ENCODE data around the gene GRAMD4. TPM values are rescaled to one million over a fixed set of nuclear protein-coding genes. Genes with fewer than 3 reads are reported as not detected.

Gene GRAMD4
- 10 to 100 TPM; 15.9 to 18.6 TPM for total RNA-seq
- long read RNA-seq, donor 1, partial matches to known transcripts, result 2 of 6 reads
- long read RNA-seq, donor 1, other reads (novel, unspliced or antisense), result 4 of 6 reads
- long read RNA-seq, donor 2, partial matches to known transcripts, result 5 of 11 reads
- long read RNA-seq, donor 2, other reads (novel, unspliced or antisense), result 6 of 11 reads

DNA sequence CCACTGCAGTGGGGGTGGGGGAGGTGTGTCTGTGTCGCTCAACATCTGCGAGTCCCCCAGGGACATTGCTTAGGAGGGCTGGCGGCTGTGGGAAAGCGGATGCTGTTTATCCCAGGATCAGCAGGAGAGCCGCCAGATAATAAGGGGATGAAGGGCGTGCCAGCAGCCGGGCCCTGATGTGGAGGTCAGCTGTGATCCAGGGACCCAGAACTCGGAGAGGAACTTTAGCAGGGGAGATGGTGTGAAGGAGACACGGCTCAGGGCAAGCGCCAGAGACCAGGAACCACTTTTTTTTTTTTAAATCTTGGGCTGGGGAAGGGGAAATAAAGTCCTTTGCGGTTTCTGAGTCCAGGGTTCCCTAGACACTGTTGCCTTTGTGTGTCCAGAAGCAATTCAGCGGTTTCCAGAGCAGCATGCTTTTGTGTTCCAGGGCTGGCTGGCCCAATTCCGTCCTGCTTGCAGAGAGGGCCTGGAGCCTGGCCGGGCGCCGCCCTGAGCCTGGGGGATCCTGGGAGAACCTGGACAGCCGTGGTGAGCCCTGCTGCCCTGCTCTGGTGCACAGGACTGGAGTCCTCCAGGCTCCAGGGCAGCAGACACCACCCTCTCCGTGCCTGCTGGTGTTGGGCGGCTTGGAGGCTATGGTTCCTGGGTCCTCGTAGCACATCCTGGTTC, at the start of gene GRAMD4:
Gene GRAMD4, plus strand, starts transcription at position 557 of the 672 bp plus-strand sequence. CDS start 6,414 bp downstream, outside the sequence.
- DNase-seq (ENCODE audit: low spot score), result no peak
- intact Hi-C loops (cut with DNase I), result no loop called here

DNA sequence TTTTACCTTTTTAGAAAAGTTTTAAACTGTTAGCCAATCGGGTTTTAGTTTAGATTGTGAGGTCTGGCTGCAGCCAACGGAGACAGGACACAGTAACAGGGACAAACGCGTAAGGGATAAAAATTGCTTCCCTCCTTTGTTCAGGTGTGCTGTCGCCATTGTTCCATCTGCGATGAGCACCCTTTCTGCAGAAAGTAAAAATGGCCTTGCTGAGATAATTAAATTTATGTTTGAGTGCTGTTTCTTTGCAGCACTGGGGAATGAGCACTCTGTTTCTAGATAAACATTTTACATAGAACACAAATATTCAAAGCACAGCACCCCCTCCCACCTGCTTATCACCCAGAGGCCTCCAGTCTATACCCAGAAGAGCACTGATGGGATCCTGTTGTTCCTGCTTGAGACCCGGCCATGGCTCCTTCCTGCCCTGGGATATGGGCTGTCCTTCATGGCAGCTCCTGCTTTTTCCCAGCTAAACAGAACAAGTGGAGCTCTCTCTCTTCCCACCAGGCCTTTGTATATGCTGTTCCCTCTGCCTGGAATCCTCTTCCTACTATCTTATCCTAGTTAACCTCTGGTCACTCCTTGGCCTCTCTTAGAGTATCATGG, 48.4 kb upstream of the GRAMD4 start:
- intact Hi-C loops (cut with DNase I), result no loop called here
- no peak for DNase-seq (ENCODE audit: low spot score)

DNA sequence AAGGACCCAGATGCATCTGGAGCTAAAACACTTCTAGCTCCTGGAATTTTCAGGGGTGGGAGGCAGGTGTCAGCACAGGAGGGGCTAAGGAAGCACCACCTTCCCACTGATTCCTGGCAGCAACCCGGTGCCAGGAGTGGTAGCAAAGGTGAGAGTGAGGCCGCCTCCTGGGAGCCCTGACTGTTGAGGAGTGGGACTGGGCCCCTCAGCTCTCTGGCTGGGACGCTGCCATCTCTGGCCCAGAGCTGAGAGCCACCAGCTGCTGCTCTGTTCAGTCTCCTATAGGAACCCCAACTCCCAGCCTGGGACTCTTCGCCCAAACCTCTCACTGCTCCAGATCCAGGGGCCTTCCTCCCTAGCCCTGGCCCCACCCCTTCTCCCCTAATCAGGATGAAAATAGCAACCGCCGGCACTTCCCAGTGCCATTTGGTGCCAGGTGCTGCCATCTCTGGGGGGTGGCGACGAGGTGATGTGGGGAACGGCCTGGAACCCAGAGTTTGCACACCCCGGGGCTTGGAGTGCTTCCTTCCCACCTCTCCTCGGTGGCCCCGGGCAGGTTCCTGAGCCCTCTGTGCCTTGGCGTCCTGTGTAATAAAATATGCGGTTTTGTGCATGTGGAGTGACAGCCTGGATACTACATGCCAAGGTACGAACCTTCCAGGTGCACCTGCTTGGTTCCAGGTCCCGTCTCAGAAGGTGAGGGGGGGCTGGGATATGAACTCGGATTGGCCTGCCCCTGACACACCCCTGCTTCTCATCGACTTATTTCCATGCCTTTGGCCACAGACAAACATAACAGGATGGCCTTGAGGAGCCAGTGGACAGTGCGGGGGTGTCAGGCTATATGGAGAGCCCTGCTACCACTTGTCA, 47.0 kb upstream of the GRAMD4 start:
- no peak for DNase-seq (ENCODE audit: low spot score)
- intact Hi-C loops (cut with DNase I), result no loop called here

DNA sequence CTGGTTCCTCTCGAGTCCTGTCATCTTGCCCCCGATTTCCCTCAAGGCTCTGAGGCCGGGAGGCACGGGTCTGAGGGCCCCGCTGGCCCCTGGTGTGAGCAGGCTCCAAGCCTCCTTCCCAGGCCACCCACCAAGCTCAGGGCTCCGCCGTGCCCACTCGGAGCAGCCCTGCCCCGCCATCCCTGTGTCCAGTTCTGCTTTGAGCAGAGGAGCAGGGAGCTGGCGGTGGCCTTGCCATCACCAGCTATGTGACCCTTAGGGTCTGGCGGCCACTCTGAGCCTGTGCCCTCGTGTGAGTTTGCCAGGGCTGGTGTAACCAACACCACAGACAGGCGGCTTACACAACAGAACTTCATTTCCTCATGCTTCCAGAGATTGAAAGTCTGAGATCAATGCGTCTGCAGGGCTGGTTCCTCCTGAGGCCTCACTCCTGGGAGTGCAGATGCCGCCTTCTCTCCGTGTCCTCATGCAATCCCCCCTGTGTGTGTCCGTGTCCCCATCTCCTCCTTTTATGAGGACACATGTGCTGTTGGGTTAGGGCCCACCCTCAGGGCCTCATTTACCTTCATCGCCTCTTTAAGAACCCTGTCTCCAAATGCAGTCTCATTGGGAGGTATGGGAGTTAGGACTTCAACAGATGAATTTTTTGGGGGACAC, 46.3 kb upstream of the GRAMD4 start:
- no peak for DNase-seq (ENCODE audit: low spot score)
- intact Hi-C loops (cut with DNase I), result no loop called here

DNA sequence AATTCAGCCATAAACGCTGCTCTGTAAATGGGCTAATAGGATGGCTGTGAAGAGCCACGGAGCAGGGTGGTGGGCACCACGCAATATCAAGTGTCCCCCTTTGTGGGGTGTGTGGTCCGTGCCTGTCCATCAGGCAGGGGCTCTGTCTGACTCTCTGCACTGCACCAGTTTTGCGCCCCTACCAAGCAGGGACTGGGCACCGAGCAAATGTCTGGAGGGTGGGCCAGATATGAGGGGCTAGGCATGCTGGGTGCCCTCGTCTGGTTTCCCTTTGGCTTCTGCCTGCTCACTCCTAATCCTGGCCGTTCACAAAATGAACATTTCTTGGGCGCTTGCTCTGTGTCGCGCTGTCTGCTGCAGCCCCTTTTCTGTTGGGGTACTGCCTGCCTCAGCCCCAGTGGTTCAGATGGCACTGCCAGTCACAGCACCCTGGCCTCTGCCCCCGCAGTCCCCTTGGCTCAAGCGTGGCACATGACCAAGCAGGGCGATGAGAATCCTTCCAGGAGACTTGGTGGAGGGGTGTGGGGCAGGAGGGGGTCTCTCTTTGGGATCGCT, 45.7 kb upstream of the GRAMD4 start:
- peak; percentile 72 for DNase-seq (ENCODE audit: low spot score)
- intact Hi-C loops (cut with DNase I), result no loop called here

DNA sequence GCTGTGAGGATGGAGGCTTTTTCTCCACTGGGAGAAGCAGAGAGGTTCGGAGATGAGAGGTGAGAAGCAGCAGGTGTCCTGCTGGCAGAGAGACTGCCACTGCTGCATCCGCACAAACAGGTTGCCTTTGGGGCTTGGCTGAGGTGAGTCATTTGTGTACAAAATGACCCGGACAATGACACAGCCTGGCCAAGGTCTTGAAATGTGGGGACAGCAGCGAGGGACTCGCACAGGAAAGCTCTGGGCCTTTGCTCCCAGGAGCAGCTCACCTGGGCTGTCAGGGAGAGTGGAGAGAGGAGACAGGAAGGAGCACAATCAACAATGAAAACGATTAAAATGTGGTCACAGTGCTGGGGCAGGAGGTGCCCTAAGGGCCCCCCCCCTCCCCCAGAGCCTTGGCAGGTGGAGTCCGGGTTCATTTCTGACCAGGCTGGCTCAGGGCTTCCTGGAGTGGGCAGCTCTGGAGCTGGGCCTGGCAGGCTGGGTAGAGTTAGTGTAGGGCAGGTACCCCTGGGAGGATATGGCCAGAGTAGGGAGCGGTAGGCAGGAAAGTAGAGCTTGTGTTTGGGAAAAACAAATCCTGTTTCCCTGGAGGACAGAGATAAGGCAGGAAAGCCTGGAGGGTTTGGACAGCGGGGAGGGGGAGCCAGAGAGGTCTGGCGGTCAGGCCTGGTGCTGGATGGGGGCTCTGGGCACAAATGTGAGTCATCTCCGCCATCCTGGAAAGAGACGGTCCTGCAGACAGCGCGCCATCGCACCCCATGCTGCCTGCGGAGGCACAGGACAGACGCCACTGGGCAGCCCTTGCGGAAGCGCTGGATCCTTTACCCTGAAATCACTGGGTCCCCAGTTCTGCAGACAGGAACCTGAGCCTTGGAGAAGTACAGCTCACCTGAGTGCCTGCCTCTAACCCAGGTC, 44.9 kb upstream of the GRAMD4 start:
- intact Hi-C loops (cut with DNase I), result no loop called here
- peak; percentile 80 for DNase-seq (ENCODE audit: low spot score)

DNA sequence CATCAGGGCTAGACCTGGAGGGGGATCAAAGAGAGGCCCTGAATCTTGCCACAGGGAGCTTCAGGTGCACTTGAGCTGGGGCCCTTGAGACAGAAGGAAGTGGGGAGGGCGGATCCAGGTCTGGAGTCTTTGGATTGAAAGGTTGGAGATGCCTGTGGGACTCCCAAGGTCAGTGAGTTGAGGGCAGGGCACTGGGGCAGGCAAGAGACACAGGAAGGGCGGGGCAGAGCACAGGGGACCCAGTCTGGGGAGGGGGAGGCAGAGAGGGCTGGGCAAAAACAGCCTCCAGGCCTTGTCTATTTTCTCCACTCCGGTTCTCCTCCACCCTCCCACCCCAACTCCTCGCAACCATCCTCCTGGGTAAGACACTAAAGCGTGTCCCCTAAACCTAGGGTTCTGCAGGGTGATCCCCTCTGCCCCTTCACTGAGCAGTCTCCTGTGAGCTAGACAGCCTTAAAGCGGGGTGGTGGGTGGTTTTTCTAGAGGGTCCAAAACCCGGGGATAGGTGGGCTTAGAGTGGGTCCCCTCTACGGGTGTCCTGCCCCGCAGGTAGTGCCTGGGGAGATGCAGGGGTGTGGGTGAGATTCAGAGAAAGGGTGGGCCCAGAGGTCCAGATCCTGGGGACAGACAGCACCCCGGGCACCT, 44.2 kb upstream of the GRAMD4 start:
- intact Hi-C loops (cut with DNase I), result no loop called here

DNA sequence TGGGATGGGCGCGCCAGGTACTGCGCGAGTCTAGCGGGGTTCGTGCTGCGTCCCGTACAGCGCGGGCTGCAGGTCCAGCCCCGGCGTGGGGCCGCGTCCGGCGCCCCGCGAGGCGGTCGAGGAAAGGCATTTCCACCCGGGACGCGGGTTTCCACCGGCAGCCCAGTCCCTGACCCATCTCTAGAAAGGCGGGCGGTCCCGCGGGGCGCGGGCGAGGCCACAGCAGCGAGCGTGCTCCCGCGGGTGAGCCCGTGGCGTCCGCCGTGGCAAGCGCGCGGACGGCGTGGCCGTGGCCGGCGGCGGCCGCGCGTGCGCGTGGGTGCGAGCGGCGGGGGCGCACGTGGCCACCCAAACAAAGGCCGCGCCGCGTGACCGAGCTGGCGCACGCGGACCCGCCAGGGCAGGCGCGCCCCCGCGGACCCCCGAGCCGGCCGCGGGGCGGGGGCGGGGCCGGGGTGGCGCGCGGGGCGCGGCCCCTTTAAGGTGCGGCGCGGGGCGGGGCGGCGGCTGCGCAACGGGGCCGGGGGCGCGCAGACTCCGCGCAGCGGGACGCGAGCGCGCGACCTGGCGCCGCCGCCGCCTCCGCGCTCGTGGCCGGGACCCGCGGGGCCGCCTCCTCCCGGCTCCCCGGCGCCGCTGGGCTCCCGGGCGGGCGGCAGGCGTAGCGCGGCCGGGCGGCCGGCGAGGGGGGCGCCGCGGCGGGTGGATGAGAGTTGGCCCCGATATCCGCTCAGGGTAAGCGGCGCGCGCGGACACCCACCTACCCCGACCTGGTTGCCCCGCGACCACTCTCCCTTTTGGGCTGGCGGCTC, 43.4 kb upstream of the GRAMD4 start:
- DNase-seq (ENCODE audit: low spot score), result no peak
- intact Hi-C loops (cut with DNase I), result no loop called here

More for the DNA sequence above, 44.2 kb upstream of the GRAMD4 start:
- no peak for DNase-seq (ENCODE audit: low spot score)

DNA sequence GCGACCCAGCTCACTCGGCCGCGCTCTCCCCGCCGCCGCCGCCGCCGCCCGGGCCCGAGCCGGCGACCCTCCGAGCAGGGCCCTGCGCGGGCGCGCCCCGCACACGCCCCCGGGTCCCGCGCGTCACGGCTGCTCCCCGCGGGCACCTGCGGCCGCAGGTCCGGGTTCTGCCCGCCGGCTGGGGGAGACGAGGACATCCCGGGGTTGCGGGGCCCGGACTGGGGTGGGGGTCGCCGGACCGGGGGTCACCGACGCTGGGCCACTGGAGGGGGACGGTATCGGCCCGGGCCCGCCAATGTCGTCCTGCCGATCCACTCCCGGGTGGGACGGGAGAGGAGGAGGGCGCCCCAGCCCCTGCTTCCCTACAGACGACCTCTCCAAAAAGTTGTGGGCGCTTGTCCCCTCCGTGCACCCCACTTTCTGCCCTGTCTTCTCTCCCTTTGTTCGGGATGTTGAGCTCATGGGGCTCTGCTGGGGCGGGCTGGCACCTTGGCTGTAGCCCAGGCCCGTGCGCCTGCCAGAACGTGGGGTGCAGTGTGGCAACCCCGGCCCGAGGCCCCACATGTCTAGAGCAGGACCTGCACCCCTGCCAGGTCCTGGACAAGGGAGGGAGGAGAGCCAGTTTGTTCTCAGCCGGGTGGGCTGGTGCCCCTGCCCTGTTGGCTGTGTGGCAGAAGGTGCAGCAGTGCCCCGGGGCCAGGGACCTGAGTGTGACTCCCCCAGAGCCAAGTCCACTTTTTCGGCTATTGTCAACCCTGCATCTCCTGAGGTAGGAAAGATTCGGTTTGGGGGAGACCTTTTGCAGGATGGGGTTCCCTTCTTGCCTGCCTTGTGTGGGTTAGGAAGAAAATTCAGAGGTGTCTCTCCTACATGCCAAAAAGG, 42.6 kb upstream of the GRAMD4 start:
- no peak for DNase-seq (ENCODE audit: low spot score)
- intact Hi-C loops (cut with DNase I), result no loop called here

DNA sequence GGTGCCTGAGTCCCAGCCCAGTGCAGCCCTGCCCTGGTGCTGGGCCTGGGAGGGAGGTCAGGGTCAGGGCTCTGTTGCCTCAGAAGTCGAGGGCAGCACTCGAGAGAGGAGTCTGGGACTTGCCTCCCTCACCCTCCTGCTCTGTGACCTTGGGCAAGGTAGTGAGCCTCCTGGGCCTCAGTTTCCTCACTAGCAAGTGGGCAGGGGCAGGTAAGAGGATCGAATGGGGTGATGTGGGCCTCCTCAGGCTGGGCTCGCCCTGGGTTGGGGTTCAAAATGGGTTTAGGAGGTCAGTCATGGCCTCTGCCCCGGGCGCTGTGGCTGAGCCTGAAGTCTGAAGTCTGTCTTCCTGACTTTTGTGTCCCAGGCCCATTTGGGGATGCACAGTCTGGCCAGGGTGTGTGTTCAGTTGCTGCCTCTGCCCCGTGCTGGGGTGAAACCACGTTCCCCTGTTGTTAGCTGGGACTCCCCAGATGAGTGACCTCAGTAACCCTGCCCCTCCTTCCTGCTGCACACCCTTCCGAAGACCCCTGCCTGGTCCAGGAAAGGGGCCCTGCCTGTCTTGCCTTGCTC, 41.8 kb upstream of the GRAMD4 start:
- intact Hi-C loops (cut with DNase I), result no loop called here
- peak; percentile 58 for DNase-seq (ENCODE audit: low spot score)

GRCh38 chr22:46578824-46579561, 41.2 kb upstream of the GRAMD4 start:
- intact Hi-C loops (cut with DNase I), result no loop called here
- peak; percentile 79 for DNase-seq (ENCODE audit: low spot score)

DNA sequence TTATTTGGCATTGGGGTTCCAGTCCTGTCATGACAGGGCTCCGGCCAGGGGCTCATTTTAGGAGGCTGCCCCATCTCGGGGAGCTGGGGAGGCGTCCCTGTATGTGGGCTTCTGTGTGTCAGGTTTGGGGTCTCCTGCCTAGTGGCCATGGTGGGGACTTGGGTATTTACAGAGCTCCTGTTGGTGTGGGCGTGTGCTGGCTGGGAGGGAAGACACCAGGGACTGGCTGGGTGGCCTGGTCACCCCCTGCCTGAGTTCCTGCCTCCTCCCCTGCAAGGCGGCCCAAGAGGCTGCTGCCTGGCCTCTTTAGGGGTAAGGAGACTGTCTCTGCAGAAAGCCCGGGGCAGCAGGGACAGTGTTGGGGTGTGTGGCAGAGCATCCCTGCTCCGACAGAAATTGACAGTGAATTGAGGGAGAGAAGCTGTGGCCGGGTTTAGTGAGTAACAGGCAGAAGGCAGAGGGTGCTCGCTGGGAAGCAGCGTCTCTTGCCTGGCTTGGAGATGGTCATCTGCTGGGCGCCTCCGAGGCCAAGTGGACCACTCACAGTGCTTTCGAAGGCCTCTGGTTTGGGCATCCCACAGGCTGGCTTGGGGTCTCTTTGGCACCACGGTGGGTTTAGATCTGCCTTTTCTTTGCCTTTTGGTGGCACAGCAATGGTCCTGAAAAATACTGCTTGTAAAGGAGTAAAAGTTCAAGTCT, 40.3 kb upstream of the GRAMD4 start:
- DNase-seq (ENCODE audit: low spot score), result peak; percentile 74
- intact Hi-C loops (cut with DNase I), result no loop called here

- peak; percentile 25 for DNase-seq (ENCODE audit: low spot score)
- intact Hi-C loops (cut with DNase I), result no loop called here
Observed at GRCh38 chr22:46580940-46581537, 39.1 kb upstream of the GRAMD4 start.

Measured in posterior vena cava (tissue), 2 donors.